ENCODE results near the gene CAMK2N1.

Gene CAMK2N1

DNA sequence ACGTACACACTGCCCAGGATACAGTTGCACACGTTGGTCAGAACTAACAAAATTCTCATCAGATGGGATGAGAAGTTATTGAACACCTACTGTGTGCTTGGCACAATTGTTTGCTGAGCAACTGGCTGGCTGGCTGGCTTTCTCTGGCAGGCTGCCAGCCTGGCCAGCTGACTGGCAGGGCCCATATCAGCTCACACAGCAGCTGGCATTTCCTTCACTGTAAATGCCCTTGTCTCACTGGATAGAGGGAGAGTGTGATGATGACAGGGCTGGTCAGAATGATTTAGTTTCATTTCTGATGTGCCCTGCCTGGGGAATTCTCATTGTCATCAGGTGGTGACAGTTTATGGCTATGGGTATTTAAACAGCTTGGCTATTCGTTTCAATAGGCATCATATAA is 15.8 kb downstream of the CAMK2N1 start:
- H3K4me3 ChIP-seq (ENCODE audit: low read length) = no peak overlapping the region
- DNase-seq (ENCODE audit: low read depth) = no peak
- TF ChIP-seq, protein P1, sequence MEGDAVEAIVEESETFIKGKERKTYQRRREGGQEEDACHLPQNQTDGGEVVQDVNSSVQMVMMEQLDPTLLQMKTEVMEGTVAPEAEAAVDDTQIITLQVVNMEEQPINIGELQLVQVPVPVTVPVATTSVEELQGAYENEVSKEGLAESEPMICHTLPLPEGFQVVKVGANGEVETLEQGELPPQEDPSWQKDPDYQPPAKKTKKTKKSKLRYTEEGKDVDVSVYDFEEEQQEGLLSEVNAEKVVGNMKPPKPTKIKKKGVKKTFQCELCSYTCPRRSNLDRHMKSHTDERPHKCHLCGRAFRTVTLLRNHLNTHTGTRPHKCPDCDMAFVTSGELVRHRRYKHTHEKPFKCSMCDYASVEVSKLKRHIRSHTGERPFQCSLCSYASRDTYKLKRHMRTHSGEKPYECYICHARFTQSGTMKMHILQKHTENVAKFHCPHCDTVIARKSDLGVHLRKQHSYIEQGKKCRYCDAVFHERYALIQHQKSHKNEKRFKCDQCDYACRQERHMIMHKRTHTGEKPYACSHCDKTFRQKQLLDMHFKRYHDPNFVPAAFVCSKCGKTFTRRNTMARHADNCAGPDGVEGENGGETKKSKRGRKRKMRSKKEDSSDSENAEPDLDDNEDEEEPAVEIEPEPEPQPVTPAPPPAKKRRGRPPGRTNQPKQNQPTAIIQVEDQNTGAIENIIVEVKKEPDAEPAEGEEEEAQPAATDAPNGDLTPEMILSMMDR (conservative IDR thresholded peaks at IDR 0.05; ENCODE audit: low read length) = no peak

DNA sequence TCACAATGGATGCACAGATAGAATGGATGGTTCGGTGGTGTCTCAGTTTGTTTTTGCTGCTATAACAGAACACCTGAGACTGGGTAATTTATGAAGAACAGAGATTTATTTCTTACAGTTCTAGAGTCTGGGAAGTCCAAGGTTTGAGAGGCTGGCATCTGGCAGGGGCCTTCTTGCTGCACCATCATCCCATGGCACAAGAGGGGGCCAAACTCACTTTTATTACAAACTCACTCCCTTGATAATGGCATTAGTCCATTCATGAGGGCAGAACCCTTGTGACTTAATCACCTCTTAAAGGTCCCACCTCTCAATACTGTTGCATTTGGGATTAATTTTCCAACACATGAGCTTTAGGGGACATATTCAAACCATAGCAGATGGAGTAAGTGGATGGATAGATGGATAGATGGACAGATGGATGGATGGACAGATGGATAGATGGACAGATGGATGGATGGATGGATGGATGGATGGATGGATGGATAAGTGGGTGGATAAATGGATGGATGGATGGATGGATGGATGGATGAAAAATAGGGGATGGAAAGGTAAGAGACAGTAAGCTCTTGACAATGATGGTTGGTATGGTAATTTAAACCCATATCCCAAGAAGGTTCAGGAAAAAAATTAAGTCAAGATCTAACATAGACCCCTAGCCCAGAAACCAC is 16.5 kb downstream of the CAMK2N1 start:
- H3K4me3 ChIP-seq (ENCODE audit: low read length) = no peak overlapping the region
- no peak for DNase-seq (ENCODE audit: low read depth)
- TF ChIP-seq, protein P1 (conservative IDR thresholded peaks at IDR 0.05; ENCODE audit: low read length) = peak; percentile 31

DNA sequence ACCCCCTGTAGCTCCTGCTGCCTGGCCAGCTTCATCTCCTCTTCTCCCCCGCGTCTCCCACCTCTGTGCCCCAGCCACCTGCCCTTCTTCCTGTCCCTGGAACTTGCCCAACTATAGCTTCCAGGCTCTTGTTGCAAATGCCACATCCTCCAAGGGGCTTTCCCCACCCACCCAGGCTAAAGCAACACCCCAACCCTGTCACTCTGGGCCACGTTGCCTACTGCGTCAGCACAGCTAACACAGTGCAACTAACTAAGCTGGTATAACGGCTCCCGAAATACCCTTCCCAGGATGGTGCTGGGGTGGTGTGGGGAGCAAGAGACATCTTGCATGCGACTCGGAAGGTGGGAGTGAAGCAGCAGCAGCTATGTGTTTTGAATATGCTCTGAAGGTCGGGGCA is 19.7 kb downstream of the CAMK2N1 start:
- TF ChIP-seq, protein P1 (conservative IDR thresholded peaks at IDR 0.05; ENCODE audit: low read length) = no peak
- H3K4me3 ChIP-seq (ENCODE audit: low read length) = no peak overlapping the region
- DNase-seq (ENCODE audit: low read depth) = no peak

DNA sequence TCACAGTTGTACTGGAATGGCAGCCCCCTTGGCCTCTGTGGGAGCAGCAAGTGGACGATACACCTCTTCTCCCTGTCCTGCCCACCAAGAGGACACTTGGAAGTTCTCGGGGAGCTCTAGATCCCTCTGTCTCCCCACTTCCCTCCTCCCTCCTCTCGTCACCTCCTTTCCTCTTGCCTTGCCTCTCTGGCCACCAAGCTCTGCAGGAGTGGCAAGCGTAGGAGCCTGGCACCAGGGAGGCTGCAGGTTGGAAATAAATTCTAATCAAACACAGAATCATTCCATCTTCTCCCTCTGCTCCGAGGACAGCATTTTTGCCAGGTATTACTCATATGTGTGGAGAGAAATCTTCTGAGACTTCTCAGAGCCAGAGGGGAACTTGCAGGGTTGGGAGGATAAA is 20.8 kb downstream of the CAMK2N1 start:
- TF ChIP-seq, protein P1 (conservative IDR thresholded peaks at IDR 0.05; ENCODE audit: low read length) = no peak
- no peak for DNase-seq (ENCODE audit: low read depth)
- H3K4me3 ChIP-seq (ENCODE audit: low read length) = no peak overlapping the region

DNA sequence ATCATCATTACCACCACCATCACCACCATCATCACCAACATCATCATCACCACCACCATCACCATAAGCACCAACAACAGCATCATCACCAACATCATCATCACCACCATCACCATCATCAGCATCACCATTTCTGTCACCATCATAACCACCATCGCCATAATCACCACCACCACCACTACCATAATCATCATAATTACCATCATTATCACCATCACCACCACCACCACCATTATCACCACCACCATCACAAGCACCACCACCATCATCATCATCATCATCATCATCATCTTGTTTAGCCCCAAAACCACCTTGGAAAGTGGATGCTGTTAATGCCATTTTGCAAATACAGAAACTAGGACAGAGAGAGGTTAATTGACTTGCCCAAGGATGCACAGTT is 22.5 kb downstream of the CAMK2N1 start:
- no peak for DNase-seq (ENCODE audit: low read depth)
- no peak overlapping the region for H3K4me3 ChIP-seq (ENCODE audit: low read length)
- TF ChIP-seq, protein P1 (conservative IDR thresholded peaks at IDR 0.05; ENCODE audit: low read length) = no peak

DNA sequence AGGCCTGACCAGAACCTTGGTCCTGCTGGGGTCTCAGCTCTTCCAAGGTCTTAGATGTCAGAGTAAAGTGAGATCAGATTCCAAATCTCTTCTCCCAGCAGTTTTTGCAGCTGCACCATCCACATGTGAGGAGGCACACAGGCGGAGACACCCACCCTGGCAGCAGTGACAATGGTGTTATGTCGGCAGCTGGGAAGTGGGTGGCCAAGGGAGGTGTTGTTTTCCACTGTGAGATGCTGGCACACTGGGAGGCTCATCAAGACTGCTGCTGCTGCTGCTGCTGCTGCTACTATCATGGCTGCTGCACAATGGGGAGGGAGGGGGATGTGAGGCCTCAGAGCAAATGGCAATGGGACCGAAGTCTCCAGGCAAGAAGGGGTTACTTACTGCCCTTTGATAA is 23.6 kb downstream of the CAMK2N1 start:
- no peak for DNase-seq (ENCODE audit: low read depth)
- H3K4me3 ChIP-seq (ENCODE audit: low read length) = no peak overlapping the region
- TF ChIP-seq, protein P1 (conservative IDR thresholded peaks at IDR 0.05; ENCODE audit: low read length) = no peak

DNA sequence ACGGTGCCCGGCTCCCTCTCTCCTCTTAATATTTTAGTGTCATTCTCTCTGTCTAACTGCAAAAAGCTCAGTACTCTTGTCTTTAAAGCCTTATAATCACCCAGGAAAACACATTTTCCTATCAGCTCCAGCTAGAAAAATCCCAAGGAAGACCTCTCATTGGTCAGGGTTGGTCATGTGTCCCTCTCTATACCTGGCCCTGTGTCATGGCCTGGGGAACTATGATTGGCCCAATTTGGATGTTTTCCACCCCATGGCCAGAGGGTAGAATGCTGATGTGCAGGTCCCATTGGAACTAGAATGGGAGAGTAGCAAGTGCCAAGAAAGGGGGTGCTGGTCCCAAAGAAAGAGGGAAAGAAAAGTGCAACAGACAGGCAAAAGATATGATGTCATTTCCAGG is 27.3 kb downstream of the CAMK2N1 start:
- TF ChIP-seq, protein P1 (conservative IDR thresholded peaks at IDR 0.05; ENCODE audit: low read length) = no peak
- H3K4me3 ChIP-seq (ENCODE audit: low read length) = no peak overlapping the region
- no peak for DNase-seq (ENCODE audit: low read depth)
